SKM-1 treated with dmso at 0.1 percent for 144 hours (cell line): ENCODE data around the gene DAAM2.

ENCODE experiments used
- DNase-seq: peaks from one replicate; lab custom pipeline; 2025; ENCODE audit not compliant: unreplicated experiment; lab: John Stamatoyannopoulos, UW

DAAM2 gene

GRCh38 chr6:39884696-39885095, 92.5 kb downstream of the DAAM2 start:
- DNase-seq, result no peak

- DNase-seq, result no peak
Measured at GRCh38 chr6:39885691-39886090, 93.5 kb downstream of the DAAM2 start.

DNA sequence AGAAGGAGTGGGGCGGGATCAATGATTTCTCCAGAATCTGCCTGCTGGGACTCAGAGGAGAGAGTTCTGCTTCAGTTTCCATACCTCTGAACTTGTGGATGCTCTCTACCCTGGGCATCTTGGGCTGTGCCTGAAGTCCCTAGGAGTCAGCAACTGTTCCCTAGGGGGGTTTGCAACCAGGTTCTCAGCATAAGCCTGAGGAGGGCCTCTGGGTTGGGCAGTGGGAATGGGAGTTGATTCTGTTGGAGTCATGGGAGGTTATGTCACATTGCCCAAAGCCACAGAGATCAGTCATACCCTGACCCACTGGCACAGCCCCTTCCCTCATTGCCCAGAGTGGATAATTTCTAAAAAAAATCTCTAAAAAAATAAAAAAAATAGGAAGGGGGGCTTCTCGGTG, 94.7 kb downstream of the DAAM2 start:
- no peak for DNase-seq

- DNase-seq, result no peak
Measured at GRCh38 chr6:39887692-39888450, 95.7 kb downstream of the DAAM2 start.

GRCh38 chr6:39889229-39889628, 97.1 kb downstream of the DAAM2 start:
- no peak for DNase-seq

GRCh38 chr6:39891353-39891752, 99.2 kb downstream of the DAAM2 start:
- DNase-seq, result no peak

- DNase-seq, result no peak
Measured at GRCh38 chr6:39891976-39892375, 99.8 kb downstream of the DAAM2 start.

DNA sequence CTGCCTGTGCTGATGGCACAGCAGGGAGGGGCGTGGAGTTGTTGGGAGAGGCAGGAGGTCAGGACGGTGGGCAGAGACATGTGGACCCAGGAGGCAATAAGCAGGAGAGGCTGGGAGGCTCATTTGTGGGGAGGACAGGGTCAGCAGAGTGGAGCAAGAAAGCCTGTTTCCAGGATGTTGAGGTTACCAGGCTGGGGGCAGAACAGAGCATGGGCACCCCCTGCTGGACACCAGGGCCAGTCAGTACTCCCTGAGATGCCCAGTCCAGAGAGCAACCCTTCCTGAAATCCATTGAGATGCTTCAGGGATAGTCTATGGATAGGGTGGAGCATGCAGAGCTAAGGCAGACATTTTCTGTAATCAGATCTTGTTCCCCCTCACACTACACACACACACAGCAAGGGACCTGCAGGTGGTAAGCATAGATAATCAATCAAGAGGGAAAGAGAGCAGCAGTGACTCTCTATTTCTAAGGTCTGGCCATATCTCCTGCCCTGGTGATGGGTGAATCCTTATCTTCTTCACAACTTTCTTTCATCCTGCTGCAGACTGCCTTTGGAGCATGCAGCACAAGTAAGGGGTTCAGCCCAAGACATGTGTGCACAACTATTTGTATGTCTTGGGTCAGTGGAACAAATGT, 100.4 kb downstream of the DAAM2 start:
- peak; percentile 52 for DNase-seq

DNA sequence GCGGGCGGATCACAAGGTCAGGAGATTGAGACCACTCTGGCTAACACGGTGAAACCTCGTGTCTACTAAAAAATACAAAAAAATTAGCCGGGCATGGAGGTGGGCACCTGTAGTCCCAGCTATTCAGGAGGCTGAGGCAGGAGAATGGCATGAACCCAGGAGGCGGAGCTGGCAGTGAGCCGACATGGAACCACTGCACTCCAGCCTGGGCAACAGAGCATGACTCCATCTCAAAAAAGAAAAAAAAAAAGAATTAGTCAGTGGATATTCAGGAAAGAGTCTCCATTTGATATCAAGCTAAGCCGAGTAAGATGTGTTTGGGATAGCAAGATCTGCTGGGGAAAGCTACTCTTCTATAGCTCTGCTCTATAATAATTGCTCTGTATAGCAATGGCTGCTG, 101.1 kb downstream of the DAAM2 start:
- no peak for DNase-seq

DNA sequence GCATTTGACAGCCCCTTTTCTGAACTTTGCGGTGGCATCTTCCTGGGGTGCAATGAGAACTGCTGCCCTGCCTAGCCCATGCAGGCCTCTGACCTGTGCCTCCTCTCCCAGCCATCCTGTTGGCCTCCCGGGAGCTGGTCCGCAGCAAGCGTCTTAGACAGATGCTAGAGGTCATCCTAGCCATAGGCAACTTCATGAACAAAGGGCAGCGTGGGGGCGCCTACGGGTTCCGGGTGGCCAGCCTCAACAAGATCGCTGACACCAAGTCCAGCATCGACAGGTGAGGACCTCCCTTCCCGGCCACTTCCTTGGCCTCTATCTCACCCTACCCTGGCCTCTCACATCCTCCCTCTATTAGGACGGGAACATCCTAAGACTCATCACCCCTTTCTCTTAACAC, 104.5 kb downstream of the DAAM2 start:
- DNase-seq, result no peak

- no peak for DNase-seq
Measured at GRCh38 chr6:39897698-39898097, 105.5 kb downstream of the DAAM2 start.

GRCh38 chr6:39898625-39899024, 106.4 kb downstream of the DAAM2 start:
- no peak for DNase-seq

DNA sequence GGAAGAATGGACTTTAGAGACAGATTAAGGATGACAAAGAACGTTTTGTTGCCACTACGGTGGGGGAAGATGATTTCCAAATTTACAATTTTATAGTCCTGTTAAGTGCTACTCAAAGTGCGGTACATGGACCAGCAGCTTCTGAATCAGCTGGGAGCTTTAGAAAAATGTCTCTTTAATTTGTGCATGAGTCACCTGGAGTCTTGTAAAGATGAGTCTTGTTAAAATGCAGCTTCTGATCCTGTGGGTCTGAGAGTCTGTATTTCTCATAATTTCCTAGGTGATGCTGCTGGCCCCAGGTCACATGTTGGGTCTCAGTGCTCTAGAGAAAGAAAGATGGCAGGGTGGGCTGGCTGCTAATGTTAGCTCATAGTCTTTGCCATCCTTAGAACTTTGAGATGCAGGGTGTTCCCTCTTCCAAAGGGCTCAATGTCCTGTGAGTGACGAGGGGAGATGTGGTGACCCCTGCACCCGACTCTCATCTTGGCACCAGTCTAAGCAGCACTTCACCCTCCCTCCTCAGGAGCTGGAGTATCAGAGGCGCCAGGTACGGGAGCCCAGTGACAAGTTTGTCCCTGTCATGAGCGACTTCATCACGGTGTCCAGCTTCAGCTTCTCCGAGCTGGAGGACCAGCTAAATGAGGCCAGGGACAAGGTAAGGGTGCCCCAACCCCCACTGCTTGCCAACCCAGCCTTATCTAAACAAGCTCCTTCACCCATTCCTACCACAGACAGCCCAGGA, 107.5 kb downstream of the DAAM2 start:
- no peak for DNase-seq

DNA sequence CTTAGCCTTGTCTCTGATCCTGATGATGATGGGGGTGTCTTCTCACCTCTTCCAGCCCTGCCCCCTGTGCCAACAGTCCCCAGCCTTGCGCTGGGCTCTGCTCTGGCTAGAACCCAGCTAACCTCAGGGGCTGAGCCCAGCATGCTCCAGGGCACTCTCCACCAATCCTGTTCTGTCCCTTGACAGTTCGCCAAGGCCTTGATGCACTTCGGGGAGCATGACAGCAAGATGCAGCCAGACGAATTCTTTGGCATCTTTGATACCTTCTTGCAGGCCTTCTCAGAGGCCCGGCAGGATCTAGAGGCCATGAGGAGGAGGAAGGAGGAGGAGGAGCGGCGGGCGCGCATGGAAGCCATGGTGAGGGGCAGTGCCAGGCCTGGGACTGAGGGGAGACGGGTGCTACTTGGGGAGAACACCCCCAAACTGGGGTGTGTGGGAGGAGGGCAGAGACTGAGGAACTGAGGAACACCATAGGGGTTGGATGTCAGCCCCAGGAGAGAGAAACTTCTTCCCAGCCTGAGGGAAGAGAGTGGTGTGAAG, 109.0 kb downstream of the DAAM2 start:
- DNase-seq, result no peak

DNA sequence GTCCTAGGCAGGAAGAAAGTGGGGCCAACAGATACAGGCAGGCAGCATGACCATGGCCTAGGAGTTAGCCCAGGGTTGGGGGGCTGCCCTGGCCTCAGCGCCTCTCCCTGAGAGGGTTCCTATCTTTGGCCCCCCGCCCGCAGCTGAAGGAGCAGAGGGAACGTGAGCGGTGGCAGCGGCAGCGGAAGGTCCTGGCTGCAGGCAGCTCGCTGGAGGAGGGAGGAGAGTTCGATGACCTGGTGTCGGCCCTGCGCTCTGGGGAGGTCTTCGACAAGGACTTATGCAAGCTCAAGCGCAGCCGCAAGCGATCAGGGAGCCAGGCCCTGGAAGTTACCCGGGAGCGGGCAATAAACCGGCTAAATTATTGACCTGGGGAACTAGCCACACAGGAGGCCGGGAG, 109.5 kb downstream of the DAAM2 start:
- no peak for DNase-seq

DNA sequence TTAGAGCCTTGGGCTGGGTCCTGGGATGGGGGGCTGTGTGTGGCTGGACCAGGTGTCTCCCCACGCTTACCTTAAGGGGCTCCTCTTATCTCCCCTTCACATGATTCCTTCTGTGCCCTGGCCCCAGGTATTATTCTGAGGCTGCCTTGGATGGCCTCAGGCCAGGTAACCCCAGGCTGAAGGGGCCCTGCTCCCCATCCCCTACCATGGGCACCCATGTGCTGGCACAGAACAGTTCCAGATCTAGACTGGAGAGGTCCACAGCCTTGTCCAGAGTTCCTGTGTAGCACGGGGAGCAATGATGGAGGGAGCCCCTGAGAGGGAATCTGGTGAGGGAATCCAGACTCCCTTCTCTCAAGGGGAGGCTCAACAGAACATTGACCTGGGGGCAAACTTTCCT, 110.0 kb downstream of the DAAM2 start:
- DNase-seq, result no peak

GRCh38 chr6:39902786-39903465, 110.8 kb downstream of the DAAM2 start:
- DNase-seq, result no peak

DNA sequence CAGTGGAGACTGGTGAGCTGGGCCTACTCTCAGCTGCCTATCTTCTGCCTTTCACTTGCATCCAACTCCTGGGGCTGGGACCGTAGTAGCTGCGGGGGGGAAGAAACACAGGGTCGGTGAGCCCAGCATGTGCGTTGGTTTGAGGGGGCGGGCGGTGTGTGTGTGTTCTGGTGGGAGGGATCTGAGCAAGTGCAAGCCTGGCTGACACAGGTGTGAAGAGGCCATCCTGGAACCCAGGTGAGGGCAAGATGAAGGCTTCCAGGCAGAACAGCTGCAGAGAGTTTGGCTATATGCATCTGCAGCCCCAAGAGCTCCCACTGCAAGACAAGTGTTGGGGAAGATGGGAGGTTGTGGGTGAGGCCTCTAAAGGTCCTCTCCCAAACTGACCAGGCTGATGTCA, 111.5 kb downstream of the DAAM2 start:
- no peak for DNase-seq

GRCh38 chr6:39904946-39905639, 112.9 kb downstream of the DAAM2 start:
- DNase-seq, result no peak

DNA sequence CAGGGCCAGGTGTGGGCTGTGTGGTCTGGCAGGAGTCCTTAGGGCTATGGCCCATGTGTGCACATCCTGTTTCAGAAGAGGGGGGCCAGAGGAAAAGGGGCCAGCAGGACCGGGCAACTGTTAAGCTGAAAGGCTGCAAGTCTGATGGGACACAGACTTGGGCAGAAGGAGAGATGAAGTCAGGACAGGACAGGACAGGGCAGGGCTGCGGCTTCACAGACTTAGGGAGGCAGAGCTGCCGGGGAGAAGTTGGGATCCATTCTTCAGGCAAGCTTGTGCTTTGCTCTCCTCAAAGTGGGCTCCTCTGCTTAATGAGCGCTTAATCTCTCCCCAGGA, 113.4 kb downstream of the DAAM2 start:
- no peak for DNase-seq

GRCh38 chr6:39906318-39906761, 114.2 kb downstream of the DAAM2 start:
- DNase-seq, result no peak
